Measurements from ENCODE around the gene ABLIM3.

DNA sequence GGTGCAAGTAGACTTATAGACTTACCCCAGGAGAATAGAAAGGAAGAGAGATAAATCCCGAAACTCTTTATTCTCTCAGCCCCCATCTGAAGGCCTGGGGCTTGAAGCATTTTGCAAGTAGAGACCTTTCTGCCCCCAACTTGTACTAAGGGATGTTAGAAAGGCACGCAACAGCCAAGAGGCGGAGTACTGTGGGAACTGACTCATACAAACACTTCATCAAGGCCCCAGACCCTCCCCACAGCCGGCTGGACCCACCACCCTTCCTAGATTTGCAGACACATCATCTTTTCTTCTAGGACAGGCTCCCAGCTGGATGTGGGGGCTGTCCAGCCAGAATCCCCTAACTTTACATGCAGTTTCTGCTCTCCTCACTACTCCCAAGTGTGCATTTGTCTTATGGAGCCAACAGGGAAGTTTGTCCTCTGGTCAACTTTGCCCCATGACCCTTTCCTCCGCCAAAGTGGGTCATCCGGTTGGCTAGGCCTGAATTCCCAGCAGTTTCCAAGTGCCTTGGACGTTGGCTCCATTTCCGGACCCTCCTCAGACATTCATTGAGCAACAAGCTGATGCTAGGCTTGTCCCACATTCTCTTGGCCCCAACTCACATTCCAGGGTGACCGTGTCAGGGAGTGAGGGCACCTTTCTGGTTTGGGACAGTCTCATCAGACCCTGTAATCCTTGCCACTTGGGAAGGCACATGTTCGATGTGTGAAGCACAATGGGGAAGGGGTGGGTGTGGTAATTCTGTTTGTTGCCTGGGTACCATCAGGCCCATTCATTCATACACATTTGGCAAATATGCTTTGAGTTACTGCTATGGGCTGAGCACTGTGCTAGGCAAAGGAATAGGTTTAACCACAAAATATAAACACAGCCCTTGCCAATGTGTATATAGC, 64.6 kb downstream of the ABLIM3 start:
- TF ChIP-seq TAF1 (IDR thresholded peaks at IDR 0.05; ENCODE audit: borderline replicate concordance, insufficient read depth, low read length) (no peak), POLR2AphosphoS5 (IDR thresholded peaks at IDR 0.05; ENCODE audit: low read depth, low read length) (no peak), SIN3A (IDR thresholded peaks at IDR 0.05; ENCODE audit: borderline replicate concordance, insufficient read depth, low read length) (no peak), FOXP2 (optimal IDR thresholded peaks at IDR 0.05; ENCODE audit: borderline replicate concordance, extremely low read depth, extremely low read length, insufficient read depth) (no peak)
- TF ChIP-seq, protein P1, sequence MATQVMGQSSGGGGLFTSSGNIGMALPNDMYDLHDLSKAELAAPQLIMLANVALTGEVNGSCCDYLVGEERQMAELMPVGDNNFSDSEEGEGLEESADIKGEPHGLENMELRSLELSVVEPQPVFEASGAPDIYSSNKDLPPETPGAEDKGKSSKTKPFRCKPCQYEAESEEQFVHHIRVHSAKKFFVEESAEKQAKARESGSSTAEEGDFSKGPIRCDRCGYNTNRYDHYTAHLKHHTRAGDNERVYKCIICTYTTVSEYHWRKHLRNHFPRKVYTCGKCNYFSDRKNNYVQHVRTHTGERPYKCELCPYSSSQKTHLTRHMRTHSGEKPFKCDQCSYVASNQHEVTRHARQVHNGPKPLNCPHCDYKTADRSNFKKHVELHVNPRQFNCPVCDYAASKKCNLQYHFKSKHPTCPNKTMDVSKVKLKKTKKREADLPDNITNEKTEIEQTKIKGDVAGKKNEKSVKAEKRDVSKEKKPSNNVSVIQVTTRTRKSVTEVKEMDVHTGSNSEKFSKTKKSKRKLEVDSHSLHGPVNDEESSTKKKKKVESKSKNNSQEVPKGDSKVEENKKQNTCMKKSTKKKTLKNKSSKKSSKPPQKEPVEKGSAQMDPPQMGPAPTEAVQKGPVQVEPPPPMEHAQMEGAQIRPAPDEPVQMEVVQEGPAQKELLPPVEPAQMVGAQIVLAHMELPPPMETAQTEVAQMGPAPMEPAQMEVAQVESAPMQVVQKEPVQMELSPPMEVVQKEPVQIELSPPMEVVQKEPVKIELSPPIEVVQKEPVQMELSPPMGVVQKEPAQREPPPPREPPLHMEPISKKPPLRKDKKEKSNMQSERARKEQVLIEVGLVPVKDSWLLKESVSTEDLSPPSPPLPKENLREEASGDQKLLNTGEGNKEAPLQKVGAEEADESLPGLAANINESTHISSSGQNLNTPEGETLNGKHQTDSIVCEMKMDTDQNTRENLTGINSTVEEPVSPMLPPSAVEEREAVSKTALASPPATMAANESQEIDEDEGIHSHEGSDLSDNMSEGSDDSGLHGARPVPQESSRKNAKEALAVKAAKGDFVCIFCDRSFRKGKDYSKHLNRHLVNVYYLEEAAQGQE (IDR thresholded peaks at IDR 0.05; ENCODE audit: insufficient read depth in 1 of 2, low read depth in 2 of 2, low read length in 2 of 2), result no peak
